Tibial nerve (tissue), 4 donors: Measurements from ENCODE around the gene TMEM43.

Experiments used
- EP300 ChIP-seq, 2 donors: sonication (generic); formaldehyde crosslinking; IDR thresholded peaks; one replicate each; pipeline ENCODE4 v1.6.1; 2017; ENCODE audit warnings: antibody characterized with exemption in 2 of 2, mild to moderate bottlenecking in 1 of 2
- POLR2A ChIP-seq, 2 donors: fragments of 450-650 bp; IDR thresholded peaks; one replicate each; pipeline ENCODE4 v1.6.1; 2017; ENCODE audit warnings: antibody characterized with exemption in 2 of 2, mild to moderate bottlenecking in 2 of 2, moderate library complexity in 2 of 2
- TF ChIP-seq, protein P1 (sequence below), 5 experiments: fragments of 200-600 bp in 3 of 5; fragments of 450-650 bp in 2 of 5; sonication (generic) in 3 of 5; IDR thresholded peaks; one replicate each; pipeline ENCODE4 v1.5.1; 2016 to 2019; ENCODE audit warnings: antibody characterized with exemption in 5 of 5, mild to moderate bottlenecking in 3 of 5, moderate library complexity in 2 of 5

- TF ChIP-seq, protein P1, sequence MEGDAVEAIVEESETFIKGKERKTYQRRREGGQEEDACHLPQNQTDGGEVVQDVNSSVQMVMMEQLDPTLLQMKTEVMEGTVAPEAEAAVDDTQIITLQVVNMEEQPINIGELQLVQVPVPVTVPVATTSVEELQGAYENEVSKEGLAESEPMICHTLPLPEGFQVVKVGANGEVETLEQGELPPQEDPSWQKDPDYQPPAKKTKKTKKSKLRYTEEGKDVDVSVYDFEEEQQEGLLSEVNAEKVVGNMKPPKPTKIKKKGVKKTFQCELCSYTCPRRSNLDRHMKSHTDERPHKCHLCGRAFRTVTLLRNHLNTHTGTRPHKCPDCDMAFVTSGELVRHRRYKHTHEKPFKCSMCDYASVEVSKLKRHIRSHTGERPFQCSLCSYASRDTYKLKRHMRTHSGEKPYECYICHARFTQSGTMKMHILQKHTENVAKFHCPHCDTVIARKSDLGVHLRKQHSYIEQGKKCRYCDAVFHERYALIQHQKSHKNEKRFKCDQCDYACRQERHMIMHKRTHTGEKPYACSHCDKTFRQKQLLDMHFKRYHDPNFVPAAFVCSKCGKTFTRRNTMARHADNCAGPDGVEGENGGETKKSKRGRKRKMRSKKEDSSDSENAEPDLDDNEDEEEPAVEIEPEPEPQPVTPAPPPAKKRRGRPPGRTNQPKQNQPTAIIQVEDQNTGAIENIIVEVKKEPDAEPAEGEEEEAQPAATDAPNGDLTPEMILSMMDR (IDR thresholded peaks at IDR 0.05): no peak
- TF ChIP-seq POLR2A (IDR thresholded peaks at IDR 0.05) (no peak), EP300 (IDR thresholded peaks at IDR 0.05) (no peak)
These were observed 25.8 kb downstream of the TMEM43 start for GRCh38 chr3:14150491-14151230.
